ENCODE data around the gene TIPIN.

DNA sequence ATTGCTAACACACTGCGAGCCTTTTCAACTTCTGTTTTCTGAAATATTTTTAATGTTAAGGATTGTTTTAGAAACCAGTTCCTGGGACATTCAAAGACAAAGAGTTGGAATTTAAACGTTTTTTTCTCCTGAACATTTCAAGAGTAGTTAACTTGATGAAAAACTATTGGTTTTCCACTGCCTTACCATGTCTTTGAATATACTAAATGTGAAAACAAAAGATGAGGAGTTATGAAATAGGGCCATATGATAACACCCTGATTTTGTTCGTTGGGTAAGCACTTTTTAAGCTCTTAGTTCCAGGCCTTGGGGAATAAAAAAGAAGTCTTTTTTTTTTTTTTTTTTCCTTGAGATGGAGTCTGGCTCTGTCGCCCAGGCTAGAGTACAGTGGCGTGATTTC is 60.3 kb downstream of the TIPIN start:
- TF ChIP-seq POLR2A (IDR thresholded peaks at IDR 0.05), result no peak
- TF ChIP-seq, protein P1, sequence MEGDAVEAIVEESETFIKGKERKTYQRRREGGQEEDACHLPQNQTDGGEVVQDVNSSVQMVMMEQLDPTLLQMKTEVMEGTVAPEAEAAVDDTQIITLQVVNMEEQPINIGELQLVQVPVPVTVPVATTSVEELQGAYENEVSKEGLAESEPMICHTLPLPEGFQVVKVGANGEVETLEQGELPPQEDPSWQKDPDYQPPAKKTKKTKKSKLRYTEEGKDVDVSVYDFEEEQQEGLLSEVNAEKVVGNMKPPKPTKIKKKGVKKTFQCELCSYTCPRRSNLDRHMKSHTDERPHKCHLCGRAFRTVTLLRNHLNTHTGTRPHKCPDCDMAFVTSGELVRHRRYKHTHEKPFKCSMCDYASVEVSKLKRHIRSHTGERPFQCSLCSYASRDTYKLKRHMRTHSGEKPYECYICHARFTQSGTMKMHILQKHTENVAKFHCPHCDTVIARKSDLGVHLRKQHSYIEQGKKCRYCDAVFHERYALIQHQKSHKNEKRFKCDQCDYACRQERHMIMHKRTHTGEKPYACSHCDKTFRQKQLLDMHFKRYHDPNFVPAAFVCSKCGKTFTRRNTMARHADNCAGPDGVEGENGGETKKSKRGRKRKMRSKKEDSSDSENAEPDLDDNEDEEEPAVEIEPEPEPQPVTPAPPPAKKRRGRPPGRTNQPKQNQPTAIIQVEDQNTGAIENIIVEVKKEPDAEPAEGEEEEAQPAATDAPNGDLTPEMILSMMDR (IDR thresholded peaks at IDR 0.05), result no peak
